ENCODE measurements around the gene TIMM50.

DNA sequence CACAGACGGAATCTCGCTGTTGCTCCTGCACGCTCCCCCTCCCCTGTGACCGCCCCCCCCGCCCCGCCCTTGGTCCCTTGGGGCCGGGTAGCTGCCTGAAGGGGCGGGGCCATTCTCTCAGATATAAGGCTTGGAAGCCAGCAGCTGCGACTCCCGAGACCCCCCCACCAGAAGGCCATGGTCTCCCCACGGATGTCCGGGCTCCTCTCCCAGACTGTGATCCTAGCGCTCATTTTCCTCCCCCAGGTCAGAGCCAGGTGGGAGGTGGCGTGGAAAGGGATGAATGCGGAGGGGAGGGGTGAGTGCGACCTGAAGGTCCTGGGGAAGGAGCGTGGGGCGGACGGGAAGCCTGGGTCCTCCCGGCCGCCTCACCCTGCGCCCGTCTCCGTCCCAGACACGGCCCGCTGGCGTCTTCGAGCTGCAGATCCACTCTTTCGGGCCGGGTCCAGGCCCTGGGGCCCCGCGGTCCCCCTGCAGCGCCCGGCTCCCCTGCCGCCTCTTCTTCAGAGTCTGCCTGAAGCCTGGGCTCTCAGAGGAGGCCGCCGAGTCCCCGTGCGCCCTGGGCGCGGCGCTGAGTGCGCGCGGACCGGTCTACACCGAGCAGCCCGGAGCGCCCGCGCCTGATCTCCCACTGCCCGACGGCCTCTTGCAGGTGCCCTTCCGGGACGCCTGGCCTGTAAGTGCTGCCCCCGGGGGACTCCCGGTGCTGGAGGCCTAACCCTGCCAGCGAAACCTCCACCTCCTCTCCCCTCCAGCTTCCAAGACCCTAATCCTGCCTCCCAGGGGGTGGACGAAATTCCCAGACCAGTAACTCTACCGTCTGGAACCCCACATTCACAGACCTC, 18.4 kb downstream of the TIMM50 start, which contains the start of gene DLL3:
- TF ChIP-seq POLR2AphosphoS5 (IDR thresholded peaks at IDR 0.05; ENCODE audit: low read depth, low read length) (no peak), TAF1 (IDR thresholded peaks at IDR 0.05; ENCODE audit: borderline replicate concordance, insufficient read depth, low read length) (no peak), SIN3A (IDR thresholded peaks at IDR 0.05; ENCODE audit: borderline replicate concordance, insufficient read depth, low read length) (no peak), FOXP2 (optimal IDR thresholded peaks at IDR 0.05; ENCODE audit: borderline replicate concordance, extremely low read depth, extremely low read length, insufficient read depth) (no peak)
- TF ChIP-seq, protein P1, sequence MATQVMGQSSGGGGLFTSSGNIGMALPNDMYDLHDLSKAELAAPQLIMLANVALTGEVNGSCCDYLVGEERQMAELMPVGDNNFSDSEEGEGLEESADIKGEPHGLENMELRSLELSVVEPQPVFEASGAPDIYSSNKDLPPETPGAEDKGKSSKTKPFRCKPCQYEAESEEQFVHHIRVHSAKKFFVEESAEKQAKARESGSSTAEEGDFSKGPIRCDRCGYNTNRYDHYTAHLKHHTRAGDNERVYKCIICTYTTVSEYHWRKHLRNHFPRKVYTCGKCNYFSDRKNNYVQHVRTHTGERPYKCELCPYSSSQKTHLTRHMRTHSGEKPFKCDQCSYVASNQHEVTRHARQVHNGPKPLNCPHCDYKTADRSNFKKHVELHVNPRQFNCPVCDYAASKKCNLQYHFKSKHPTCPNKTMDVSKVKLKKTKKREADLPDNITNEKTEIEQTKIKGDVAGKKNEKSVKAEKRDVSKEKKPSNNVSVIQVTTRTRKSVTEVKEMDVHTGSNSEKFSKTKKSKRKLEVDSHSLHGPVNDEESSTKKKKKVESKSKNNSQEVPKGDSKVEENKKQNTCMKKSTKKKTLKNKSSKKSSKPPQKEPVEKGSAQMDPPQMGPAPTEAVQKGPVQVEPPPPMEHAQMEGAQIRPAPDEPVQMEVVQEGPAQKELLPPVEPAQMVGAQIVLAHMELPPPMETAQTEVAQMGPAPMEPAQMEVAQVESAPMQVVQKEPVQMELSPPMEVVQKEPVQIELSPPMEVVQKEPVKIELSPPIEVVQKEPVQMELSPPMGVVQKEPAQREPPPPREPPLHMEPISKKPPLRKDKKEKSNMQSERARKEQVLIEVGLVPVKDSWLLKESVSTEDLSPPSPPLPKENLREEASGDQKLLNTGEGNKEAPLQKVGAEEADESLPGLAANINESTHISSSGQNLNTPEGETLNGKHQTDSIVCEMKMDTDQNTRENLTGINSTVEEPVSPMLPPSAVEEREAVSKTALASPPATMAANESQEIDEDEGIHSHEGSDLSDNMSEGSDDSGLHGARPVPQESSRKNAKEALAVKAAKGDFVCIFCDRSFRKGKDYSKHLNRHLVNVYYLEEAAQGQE (IDR thresholded peaks at IDR 0.05; ENCODE audit: insufficient read depth in 1 of 2, low read depth in 2 of 2, low read length in 2 of 2) = no peak
